ENCODE measurements around the gene RSPH6A.

The RSPH6A gene

GRCh38 chr19:45814851-45815480, at the start of gene RSPH6A:
Gene RSPH6A, minus strand, starts transcription at chr19:45815308. Its CDS starts 132 bp downstream, at chr19:45815176.
- no peak for DNase-seq (ENCODE audit: low read depth in 2 of 2)

- DNase-seq (ENCODE audit: low read depth in 2 of 2), result no peak
Observed at GRCh38 chr19:45864629-45865082, 49.5 kb upstream of the RSPH6A start.

DNA sequence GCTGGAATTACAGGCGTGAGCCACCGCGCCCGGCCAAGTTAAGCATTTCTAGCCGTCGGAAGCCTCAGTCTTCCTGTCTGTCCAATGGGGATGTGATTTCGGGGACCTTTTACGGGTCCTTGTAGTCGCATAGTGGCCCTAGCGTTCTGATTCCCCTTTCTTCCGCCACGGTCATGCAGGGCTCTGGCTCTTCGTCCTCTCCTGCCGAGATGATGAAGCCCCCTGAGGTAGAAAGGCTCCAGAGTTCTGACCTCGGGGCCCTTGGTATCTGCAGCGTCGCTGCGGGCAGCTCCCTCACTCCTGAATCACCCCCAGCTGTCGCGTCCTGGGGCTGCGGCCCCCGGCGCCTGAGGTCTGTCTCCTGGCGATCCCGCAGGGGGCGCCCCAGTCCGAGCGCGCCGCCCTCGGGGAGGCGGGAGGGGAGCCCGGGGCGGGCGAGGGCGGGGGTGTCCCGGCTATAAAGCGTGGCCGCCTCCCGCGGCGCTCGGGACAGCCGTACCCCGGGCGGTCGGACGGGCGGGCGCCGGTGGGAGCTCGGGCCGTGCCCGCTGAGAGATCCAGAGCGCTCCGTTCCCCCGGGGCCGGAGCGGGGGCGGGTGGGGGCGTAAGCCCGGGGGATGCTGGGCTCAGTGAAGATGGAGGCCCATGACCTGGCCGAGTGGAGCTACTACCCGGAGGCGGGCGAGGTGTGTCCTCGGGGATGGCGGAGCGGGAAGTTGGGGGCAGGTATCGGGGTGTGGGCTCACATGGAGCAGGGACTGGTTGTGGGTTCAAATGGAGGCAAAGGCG, 48.9 kb upstream of the RSPH6A start, which contains the start of gene FOXA3:
TSS of gene FOXA3 (plus strand) at position 487 of the 789 bp plus-strand sequence. CDS start at position 618, 131 bp downstream.
- DNase-seq (ENCODE audit: low read depth in 2 of 2), result peak in 1 of 2 donors; percentile 25

GRCh38 chr19:45863335-45863839, 48.3 kb upstream of the RSPH6A start:
- DNase-seq (ENCODE audit: low read depth in 2 of 2), result no peak

DNA sequence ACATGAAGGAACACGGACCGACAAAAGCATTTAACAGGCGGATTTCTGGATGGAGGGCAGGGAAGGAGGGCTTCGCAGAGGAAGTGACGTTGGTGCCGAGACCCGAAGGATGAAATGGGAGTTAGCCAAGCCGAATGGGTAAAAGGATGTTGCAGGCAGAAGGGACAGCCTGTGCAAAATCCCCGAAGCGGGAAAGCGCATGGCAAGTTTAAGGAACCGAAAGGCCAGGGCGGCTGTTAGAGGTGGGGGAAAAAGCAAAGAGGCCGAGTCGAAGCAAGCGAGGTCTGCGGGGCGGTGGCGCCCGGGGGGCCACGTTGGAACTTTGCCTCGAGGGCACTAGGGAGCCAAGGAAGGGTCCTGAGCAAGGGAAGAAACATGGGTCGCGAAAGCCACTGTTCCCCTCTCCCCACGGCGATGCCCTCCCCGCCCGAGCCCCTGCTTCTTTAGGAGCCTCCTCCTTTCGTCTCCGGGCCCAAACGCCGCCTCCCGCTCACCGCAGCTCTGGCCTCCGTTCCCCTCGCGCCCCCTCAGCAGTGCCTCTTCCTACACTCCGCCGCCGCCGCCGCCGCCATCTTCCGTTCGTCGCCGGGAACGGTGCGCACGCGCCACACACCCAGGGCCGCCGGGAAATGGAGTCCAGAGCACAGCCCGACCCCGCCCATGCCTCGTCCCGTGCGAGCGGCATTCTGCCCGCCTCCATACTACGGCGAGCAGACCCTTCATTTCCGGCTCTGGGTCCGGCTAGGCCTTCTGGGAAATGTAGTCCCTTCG, 47.6 kb upstream of the RSPH6A start, which contains the start of gene SYMPK:
TSS of gene SYMPK (minus strand) at position 584 of the 771 bp plus-strand sequence. CDS start 8,652 bp downstream, outside the sequence.
- DNase-seq (ENCODE audit: low read depth in 2 of 2), result peak; percentile 96 to 98

DNA sequence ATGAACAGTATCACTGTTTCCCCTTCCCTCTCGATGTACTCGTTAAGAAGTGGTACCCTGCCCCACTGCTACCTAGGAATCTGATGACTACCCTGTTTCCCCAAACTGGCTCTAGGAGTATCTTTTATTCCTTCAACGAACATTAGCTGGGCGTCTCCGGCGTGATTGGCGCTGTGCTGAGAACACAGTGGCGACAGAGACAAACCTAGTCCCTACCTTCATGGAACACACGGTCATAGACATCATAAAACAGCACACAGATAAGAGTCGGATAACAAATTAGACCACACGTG, 47.1 kb upstream of the RSPH6A start:
- no peak for DNase-seq (ENCODE audit: low read depth in 2 of 2)

GRCh38 chr19:45860359-45861259, 45.5 kb upstream of the RSPH6A start:
- DNase-seq (ENCODE audit: low read depth in 2 of 2), result no peak

DNA sequence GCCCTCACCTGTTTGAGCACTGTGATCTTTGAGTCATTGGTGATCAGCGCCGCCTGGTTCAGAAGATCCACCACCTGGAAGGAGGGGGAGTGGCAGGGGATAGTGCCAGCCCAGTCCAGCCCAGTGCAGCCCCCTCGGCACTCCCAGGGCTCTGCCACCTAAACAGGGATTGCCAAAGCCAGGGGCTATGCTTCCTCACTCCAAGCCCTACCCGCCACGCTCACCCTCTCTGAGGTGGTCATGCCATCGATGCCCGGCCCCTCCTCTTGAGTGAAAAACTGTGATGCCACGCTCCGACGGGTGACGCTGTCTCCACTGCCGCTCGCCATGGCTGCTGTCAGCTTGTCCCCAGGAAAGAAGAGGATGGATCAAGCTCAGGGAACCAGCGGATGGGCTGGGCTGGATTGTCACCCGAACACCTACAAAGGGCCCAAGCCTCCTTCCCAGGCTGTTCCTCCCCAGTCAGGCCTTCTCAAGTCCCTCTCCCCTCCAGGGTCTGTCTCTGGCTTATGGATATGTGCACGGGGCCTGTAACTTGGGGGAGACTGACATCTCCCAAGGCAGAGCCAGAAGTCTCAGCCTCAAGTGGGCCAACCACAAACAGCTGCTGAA, 39.2 kb upstream of the RSPH6A start:
- DNase-seq (ENCODE audit: low read depth in 2 of 2), result no peak

DNA sequence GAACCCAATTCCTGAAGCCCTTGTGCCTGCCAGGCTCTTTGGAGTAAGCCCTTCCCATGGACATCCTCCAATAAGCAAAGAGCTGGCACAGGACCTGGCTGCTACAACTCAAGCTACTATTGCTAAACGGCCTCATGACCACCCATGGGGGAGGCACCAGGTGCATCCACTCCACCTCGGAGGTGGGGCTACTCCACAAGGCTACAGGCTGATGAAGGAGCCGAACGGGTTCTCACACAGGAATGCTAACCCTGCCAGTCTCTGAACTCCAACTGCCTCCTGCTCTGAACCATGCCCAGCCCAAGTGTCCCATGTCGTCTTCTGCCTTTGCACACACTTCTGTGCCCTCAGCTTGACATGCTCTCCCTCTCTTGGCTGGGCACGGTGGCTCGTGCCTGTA, 37.9 kb upstream of the RSPH6A start:
- no peak for DNase-seq (ENCODE audit: low read depth in 2 of 2)

- DNase-seq (ENCODE audit: low read depth in 2 of 2), result no peak
Observed at GRCh38 chr19:45852145-45852750, 37.1 kb upstream of the RSPH6A start.

DNA sequence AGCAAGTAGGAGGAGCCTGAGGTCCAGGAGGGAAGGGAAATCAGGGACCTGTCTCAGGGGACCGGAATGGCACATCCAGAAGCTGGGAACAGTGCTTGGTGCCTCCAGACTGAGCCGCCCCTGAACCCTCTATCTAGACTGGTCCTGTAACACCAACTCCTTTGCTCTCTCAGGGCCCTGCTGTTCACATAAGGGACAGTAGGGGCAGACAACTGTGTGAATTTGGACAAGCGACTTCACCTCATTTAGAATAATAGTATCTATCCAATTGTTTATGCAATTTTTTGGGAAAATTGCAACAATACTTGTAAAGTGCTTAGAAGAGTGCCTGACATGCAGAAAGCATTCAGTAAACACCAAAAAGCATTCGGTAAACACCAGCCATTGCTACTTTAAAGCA, 33.8 kb upstream of the RSPH6A start:
- no peak for DNase-seq (ENCODE audit: low read depth in 2 of 2)

DNA sequence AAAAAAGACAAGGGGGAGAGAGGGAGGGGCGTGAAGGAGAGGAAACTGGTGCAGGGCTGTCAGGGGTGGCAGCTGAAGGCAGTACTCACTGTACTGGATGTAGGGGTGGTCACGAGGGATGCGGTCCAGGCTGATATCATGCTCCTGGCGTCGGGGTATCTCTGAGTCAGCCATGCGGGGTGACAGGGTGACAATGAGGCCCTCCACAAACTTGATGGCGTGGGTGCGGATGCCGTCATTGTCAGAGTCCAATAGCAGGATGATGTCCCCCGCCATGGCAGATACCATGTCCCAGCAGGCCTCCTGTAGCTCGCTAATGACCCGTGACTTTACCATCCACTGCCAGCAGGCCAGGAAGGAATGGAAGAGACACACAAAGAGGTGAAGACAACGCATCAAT, 32.6 kb upstream of the RSPH6A start:
- no peak for DNase-seq (ENCODE audit: low read depth in 2 of 2)

- DNase-seq (ENCODE audit: low read depth in 2 of 2), result no peak
Observed at GRCh38 chr19:45842198-45842597, 27.1 kb upstream of the RSPH6A start.

DNA sequence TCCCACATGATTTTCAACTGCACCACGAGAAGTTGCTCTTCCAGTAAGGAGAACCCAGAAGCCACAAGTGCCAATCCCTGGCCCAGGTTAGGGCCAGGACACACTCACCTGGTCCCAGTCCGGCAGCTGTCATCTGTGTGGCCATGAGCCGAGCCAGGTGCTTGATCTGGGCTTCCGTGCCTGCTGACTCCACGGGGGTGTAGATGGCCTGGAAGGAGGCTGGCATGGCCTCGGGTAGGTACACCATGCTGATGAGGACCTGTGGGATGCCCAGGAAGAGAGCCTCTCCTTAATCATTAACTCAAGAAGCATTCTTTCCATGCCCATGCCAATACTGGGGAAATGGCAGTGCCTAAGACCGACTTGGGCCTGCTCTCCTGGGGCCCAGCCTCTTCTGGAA, 19.9 kb upstream of the RSPH6A start:
- no peak for DNase-seq (ENCODE audit: low read depth in 2 of 2)

GRCh38 chr19:45828945-45829344, 13.8 kb upstream of the RSPH6A start:
- no peak for DNase-seq (ENCODE audit: low read depth in 2 of 2)

DNA sequence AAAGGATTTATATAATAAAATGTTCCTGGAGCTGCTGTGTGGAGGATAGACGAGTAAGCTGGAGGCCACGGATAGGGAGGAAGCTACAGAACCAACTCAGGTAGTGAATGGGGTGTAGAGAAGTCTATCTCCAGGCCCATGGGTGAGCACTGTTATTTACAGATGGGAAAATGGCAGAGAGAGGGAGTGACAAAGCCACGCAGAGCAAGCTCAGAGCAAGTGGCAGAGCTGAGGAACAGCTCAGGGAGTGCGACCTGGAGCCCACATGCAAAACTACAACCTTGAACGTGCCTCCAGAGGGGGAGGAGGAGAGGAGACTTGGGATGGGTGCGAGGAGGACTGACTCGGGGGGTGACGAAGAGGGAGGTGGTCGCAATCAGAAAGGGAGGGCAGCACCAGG, 13.4 kb upstream of the RSPH6A start:
- DNase-seq (ENCODE audit: low read depth in 2 of 2), result no peak

DNA sequence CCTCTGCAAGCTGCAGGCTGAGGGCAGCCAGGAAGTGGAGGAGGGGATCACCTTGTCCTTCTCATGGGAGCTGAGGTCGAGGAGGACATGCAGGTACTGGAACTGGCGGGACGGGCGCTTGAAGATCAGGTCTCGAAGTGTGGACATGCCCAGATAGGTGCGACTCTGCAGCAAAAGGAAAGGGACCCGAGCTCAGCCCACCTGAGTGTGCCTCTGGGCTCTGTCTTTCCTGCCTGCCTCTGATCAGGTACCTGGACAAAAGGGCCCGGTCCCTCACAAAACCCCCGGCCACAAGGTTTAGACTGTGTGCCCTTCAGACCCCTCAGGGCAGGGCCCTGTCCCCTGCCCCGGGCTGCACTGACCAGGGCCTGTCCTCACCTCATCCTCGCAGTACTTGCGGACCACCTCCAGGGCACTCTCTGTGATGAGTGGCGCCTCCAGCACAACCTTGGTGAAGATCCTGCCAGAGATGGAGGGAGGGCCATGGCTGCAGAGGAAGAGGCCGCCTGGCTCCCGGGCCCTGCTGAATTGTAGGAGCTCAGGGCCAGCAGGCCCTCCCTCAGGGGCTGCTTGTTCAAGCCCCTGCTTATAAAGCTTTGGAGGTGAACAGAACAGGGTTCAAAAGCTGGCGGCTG, 12.5 kb upstream of the RSPH6A start:
- no peak for DNase-seq (ENCODE audit: low read depth in 2 of 2)

GRCh38 chr19:45826934-45827333, 11.8 kb upstream of the RSPH6A start:
- no peak for DNase-seq (ENCODE audit: low read depth in 2 of 2)

- no peak for DNase-seq (ENCODE audit: low read depth in 2 of 2)
Observed at GRCh38 chr19:45825917-45826893, 11.1 kb upstream of the RSPH6A start.

Data from stimulated activated CD8-positive, alpha-beta memory T cell treated with anti-CD3 and anti-CD28 coated beads, Interleukin-2, amount 100 ng/mL, for 1 hour (primary cell).